A549 (cell line): ENCODE results near the gene B3GLCT. TPM values are rescaled to one million over a fixed set of nuclear protein-coding genes. Genes with fewer than 3 reads are reported as not detected.

Experiments used
- ATAC-seq, 2 experiments: fragments of 200-7000 bp in 1 of 2; fragments of >200 bp in 1 of 2; cut with Nextera tagmentation in 1 of 2; cut with Tn5 transposase in 1 of 2; 3 replicates each; pipeline versions ENCODE4 v1.8.0 to v1.9.1; 2018 to 2020; ENCODE audit warnings: mild to moderate bottlenecking in 1 of 2, moderate library complexity in 1 of 2
- CTCF ChIA-PET: fragments of 300-600 bp; sonication (Branson Sonifier 250); formaldehyde crosslinking; extraction: SDS; loops from one replicate; lab custom pipeline; 2021; ENCODE audit warnings: antibody characterized with exemption, inconsistent platforms; lab: Yijun Ruan, JAX
- POLR2A ChIA-PET: fragments of 350-600 bp; formaldehyde crosslinking; extraction: SDS; loops from one replicate; lab custom pipeline; 2021; ENCODE audit warnings: antibody characterized with exemption, inconsistent platforms; lab: Yijun Ruan, JAX
- DNase-seq, 2 experiments: peaks; one replicate each; pipeline versions ENCODE4 v3.0.0 to v3.0.0-alpha.2; 2011 to 2016; ENCODE audit warnings: low read depth in 1 of 2, low spot score in 1 of 2
- FAIRE-seq: peaks from 2 replicates; lab custom pipeline; 2011; peaks lifted over from hg19 to GRCh38; lab: Jason Lieb, UNC
- H3K27ac ChIP-seq, 2 experiments: fragments of >200 bp; sonication (Bioruptor Twin); formaldehyde crosslinking; 3 replicates each; pipeline ENCODE4 v1.5.1; 2016 to 2017
- H3K4me1 ChIP-seq: fragments of >200 bp; sonication (Bioruptor Twin); formaldehyde crosslinking; 3 replicates; pipeline ENCODE4 v1.6.1; 2016
- H3K4me2 ChIP-seq: fragments of >200 bp; sonication (Bioruptor Twin); formaldehyde crosslinking; 3 replicates; pipeline ENCODE4 v1.6.1; 2016
- H3K4me3 ChIP-seq: fragments of >200 bp; sonication (Bioruptor Twin); formaldehyde crosslinking; 3 replicates; pipeline ENCODE4 v1.5.1; 2016
- H3K9me3 ChIP-seq: fragments of >200 bp; sonication (Bioruptor Twin); formaldehyde crosslinking; 3 replicates; pipeline ENCODE4 v1.6.1; 2016
- BCL3 ChIP-seq: fragments of >200 bp; sonication (Bioruptor Twin); formaldehyde crosslinking; IDR thresholded peaks from 3 replicates; pipeline ENCODE4 v1.6.1; 2016
- CBX8 ChIP-seq: fragments of 200-600 bp; sonication (generic); IDR thresholded peaks from 2 replicates; pipeline ENCODE4 v1.6.1; 2016
- CEBPB ChIP-seq, 2 experiments: fragments of >200 bp in 1 of 2; sonication (Bioruptor Twin) in 1 of 2; formaldehyde crosslinking in 1 of 2; IDR thresholded peaks; 2 replicates each; pipeline ENCODE4 v1.6.1; 2012 to 2016
- CHD2 ChIP-seq: fragments of 150-350 bp; IDR thresholded peaks from 2 replicates; pipeline ENCODE4 v1.6.1; 2014; ENCODE audit warnings: low read length; ENCODE audit not compliant: partially characterized antibody
- FOSL2 ChIP-seq, 2 experiments: fragments of 450-650 bp in 1 of 2; fragments of >200 bp in 1 of 2; sonication (Bioruptor Twin) in 1 of 2; formaldehyde crosslinking; IDR thresholded peaks; 2 replicates each; pipeline versions ENCODE4 v1.5.0 to v1.6.1; 2016 to 2020; ENCODE audit warnings: mild to moderate bottlenecking in 1 of 2, moderate library complexity in 1 of 2
- GATA3 ChIP-seq: IDR thresholded peaks from 2 replicates; pipeline ENCODE4 v1.6.1; 2012; ENCODE audit warnings: borderline replicate concordance
- HDAC2 ChIP-seq: fragments of 200-600 bp; sonication (generic); IDR thresholded peaks from 2 replicates; pipeline ENCODE4 v1.6.1; 2016
- HEYL ChIP-seq: fragments of 250-450 bp; sonication (Bioruptor Pico); IDR thresholded peaks from 2 replicates; pipeline ENCODE4 v1.8.0; 2021; ENCODE audit warnings: mild to moderate bottlenecking, moderate library complexity
- HOXA7 ChIP-seq: fragments of 250-450 bp; sonication (Bioruptor Pico); IDR thresholded peaks from 2 replicates; pipeline ENCODE4 v1.5.0; 2020; ENCODE audit warnings: mild to moderate bottlenecking, moderate library complexity
- JUN ChIP-seq, 2 experiments: fragments of >200 bp; sonication (Bioruptor Twin); formaldehyde crosslinking; IDR thresholded peaks; 2 replicates in 1 of 2; 3 replicates in 1 of 2; pipeline ENCODE4 v1.6.1; 2016 to 2017
- NPAS2 ChIP-seq: fragments of 250-450 bp; sonication (Bioruptor Pico); IDR thresholded peaks from 2 replicates; pipeline ENCODE4 v1.8.0; 2022; ENCODE audit warnings: mild to moderate bottlenecking, moderate library complexity, borderline replicate concordance
- PHF8 ChIP-seq: fragments of 200-600 bp; sonication (generic); IDR thresholded peaks from 2 replicates; pipeline ENCODE4 v1.6.1; 2016; ENCODE audit warnings: low read depth, mild to moderate bottlenecking, antibody characterized with exemption, moderate library complexity, borderline replicate concordance
- RAD21 ChIP-seq, 2 experiments: fragments of >200 bp in 1 of 2; sonication (Bioruptor Twin) in 1 of 2; formaldehyde crosslinking in 1 of 2; IDR thresholded peaks in 1 of 2; conservative IDR thresholded peaks in 1 of 2; 2 replicates in 1 of 2; 3 replicates in 1 of 2; pipeline ENCODE4 v1.6.1; 2012 to 2018; ENCODE audit warnings: inconsistent platforms in 1 of 2
- RCOR1 ChIP-seq: fragments of 150-350 bp; IDR thresholded peaks from 2 replicates; pipeline ENCODE4 v1.6.1; 2014; ENCODE audit warnings: antibody characterized with exemption, low read length, low read depth
- TP53 ChIP-seq: fragments of 250-450 bp; sonication (Bioruptor Pico); IDR thresholded peaks from 2 replicates; pipeline ENCODE4 v1.5.0; 2021; ENCODE audit warnings: mild to moderate bottlenecking, moderate library complexity
- ZC3H11A ChIP-seq: fragments of 450-650 bp; IDR thresholded peaks from 2 replicates; pipeline ENCODE4 v1.6.1; 2014; ENCODE audit warnings: antibody characterized with exemption, mild to moderate bottlenecking
- WGBS: methylation state at CpG from one replicate; pipeline ENCODE4 v1.1.6; 2017; ENCODE audit errors: missing lambda C conversion rate; 5-methylcytosine and 5-hydroxymethylcytosine counted together
- polyA plus RNA-seq, 4 experiments: library from polyadenylated mRNA; depleted of rRNA in 3 of 4; stranded (reverse); fragments of >200 nt; fragmentation: RNase III in 1 of 4; extraction: RNeasy Plus Mini Kit Qiagen cat#74134 plus additional on column Dnase treatment in 1 of 4; gene quantifications; 2 replicates in 3 of 4; 3 replicates in 1 of 4; pipeline ENCODE4 v1.2.3, GENCODE V29; 2011 to 2017
- TF ChIP-seq, protein P1 (sequence below): fragments of 250-450 bp; sonication (Bioruptor Pico); IDR thresholded peaks from 2 replicates; pipeline ENCODE4 v1.5.0; 2020; ENCODE audit warnings: low read depth, mild to moderate bottlenecking, moderate library complexity
- TF ChIP-seq, protein P2 (sequence below): IDR thresholded peaks from 2 replicates; pipeline ENCODE4 v1.6.1; 2012
- TF ChIP-seq, protein P3 (sequence below): fragments of >200 bp; sonication (Bioruptor Twin); formaldehyde crosslinking; IDR thresholded peaks from 2 replicates; pipeline ENCODE4 v1.6.1; 2016
- TF ChIP-seq, protein P4 (sequence below): IDR thresholded peaks from 2 replicates; pipeline ENCODE4 v1.6.1; 2012; ENCODE audit warnings: low read depth, borderline replicate concordance
- TF ChIP-seq, protein P5 (sequence below): fragments of 150-350 bp; IDR thresholded peaks from 2 replicates; pipeline ENCODE4 v1.6.1; 2014; ENCODE audit warnings: low read depth, mild to moderate bottlenecking, low read length

B3GLCT gene
- polyA plus RNA-seq, 2 of the 4 experiments (the other 2 are of a cell fraction): 4.5 to 6.6 TPM

GRCh38 chr13:31179754-31180153 is 20.0 kb upstream of the B3GLCT start:
- no peak overlapping the region for H3K4me2 ChIP-seq
- TF ChIP-seq HDAC2 (no peak), CEBPB (IDR thresholded peaks at IDR 0.05) (no peak), RCOR1 (no peak), CHD2 (no peak), BCL3 (no peak), RAD21 (conservative IDR thresholded peaks at IDR 0.05 in 1 of 2, IDR thresholded peaks at IDR 0.05 in 1 of 2) (no peak), HEYL (no peak), CBX8 (no peak), HOXA7 (no peak), ZC3H11A (no peak)
- TF ChIP-seq, protein P1, sequence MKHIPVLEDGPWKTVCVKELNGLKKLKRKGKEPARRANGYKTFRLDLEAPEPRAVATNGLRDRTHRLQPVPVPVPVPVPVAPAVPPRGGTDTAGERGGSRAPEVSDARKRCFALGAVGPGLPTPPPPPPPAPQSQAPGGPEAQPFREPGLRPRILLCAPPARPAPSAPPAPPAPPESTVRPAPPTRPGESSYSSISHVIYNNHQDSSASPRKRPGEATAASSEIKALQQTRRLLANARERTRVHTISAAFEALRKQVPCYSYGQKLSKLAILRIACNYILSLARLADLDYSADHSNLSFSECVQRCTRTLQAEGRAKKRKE (CRISPR knock-in tag): no peak
- TF ChIP-seq, protein P2, sequence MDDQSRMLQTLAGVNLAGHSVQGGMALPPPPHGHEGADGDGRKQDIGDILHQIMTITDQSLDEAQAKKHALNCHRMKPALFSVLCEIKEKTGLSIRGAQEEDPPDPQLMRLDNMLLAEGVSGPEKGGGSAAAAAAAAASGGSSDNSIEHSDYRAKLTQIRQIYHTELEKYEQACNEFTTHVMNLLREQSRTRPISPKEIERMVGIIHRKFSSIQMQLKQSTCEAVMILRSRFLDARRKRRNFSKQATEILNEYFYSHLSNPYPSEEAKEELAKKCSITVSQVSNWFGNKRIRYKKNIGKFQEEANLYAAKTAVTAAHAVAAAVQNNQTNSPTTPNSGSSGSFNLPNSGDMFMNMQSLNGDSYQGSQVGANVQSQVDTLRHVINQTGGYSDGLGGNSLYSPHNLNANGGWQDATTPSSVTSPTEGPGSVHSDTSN: no peak
- ATAC-seq (no peak), FAIRE-seq (no peak), DNase-seq (no peak)
- no peaks in the 10 kb centered on the region for H3K4me1 ChIP-seq
- ChIA-PET CTCF (interaction anchor here (1.6 kb wide), 1 partner anchor 20 kb away, joined by 4 read pairs; the partner anchor contains the start of gene B3GLCT), POLR2A (no interaction called here)
- WGBS: 88% methylated on average over 5 of the region's 5 CpGs
- no peak overlapping the region for H3K4me3 ChIP-seq
- no peak overlapping the region for H3K27ac ChIP-seq
- no peaks in the 10 kb centered on the region for H3K9me3 ChIP-seq

DNA sequence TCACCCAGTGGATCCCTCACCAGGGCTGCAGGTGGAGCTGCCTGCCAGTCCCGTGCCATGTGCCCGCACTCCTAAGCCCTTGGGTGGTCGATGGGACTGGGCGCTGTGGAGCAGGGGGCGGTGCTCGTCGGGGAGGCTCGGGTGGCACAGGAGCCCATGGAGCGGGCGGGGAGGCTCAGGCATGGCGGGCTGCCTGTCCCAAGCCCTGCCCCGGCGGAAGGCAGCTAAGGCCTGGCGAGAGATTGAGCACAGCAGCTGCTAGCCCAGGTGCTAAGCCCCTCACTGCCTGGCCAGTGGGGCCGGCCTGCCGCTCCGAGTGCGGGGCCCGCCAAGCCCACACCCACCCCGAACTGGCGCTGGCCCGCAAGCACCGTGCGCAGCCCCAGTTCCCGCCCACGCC is 16.8 kb upstream of the B3GLCT start:
- Histone ChIP-seq H3K27ac (no peak overlapping the region), H3K4me3 (no peak overlapping the region), H3K4me1 (no peaks in the 10 kb centered on the region), H3K9me3 (no peaks in the 10 kb centered on the region), H3K4me2 (no peak overlapping the region)
- WGBS: no CpG with 5 or more reads among the region's 26 CpGs
- FAIRE-seq: no peak
- no peak for ATAC-seq
- ChIA-PET CTCF (interaction anchor here (0.8 to 2.2 kb wide), 3 partner anchors 9 to 241 kb away, joined by 3 to 6 read pairs (median 6); partner anchors contain the start of gene B3GLCT), POLR2A (no interaction called here)
- TF ChIP-seq NPAS2 (CRISPR knock-in tag): no peak
- DNase-seq: no peak

DNA sequence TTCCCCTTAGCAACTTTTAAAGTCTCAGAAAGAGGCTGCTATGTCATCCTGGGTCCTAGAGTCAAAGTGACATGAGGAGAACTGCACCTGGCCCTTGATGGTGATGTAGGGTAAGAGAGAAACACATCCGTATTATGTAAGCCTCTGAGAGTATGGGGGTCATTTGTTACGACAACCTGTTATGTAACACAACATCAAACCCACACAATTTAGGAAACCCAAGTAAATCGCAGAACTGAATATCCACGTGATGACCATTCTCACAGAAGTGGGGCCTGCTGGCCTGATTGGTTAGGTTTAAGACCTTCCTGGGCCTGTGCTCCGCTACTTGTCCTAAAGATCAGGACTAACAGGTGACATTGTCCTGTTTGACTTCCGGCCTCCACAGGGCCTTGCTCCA is 15.3 kb upstream of the B3GLCT start:
- POLR2A ChIA-PET: no interaction called here
- CTCF ChIA-PET: interaction anchor here (0.6 to 0.7 kb wide), 2 partner anchors 11 to 15 kb away, joined by 3 read pairs; partner anchors contain the start of gene B3GLCT
- TF ChIP-seq GATA3 (no peak), TP53 (CRISPR knock-in tag) (no peak), CEBPB (IDR thresholded peaks at IDR 0.05) (no peak), FOSL2 (IDR thresholded peaks at IDR 0.05) (no peak), FOSL2 (CRISPR knock-in tag; IDR thresholded peaks at IDR 0.05) (no peak), PHF8 (no peak), JUN (IDR thresholded peaks at IDR 0.05) (no peak), BCL3 (no peak)
- TF ChIP-seq, protein P1 (CRISPR knock-in tag): no peak
- TF ChIP-seq, protein P3, sequence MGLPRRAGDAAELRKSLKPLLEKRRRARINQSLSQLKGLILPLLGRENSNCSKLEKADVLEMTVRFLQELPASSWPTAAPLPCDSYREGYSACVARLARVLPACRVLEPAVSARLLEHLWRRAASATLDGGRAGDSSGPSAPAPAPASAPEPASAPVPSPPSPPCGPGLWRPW: no peak
- TF ChIP-seq, protein P4, sequence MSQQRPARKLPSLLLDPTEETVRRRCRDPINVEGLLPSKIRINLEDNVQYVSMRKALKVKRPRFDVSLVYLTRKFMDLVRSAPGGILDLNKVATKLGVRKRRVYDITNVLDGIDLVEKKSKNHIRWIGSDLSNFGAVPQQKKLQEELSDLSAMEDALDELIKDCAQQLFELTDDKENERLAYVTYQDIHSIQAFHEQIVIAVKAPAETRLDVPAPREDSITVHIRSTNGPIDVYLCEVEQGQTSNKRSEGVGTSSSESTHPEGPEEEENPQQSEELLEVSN: no peak
- TF ChIP-seq, protein P5, sequence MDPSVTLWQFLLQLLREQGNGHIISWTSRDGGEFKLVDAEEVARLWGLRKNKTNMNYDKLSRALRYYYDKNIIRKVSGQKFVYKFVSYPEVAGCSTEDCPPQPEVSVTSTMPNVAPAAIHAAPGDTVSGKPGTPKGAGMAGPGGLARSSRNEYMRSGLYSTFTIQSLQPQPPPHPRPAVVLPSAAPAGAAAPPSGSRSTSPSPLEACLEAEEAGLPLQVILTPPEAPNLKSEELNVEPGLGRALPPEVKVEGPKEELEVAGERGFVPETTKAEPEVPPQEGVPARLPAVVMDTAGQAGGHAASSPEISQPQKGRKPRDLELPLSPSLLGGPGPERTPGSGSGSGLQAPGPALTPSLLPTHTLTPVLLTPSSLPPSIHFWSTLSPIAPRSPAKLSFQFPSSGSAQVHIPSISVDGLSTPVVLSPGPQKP: no peak
- no peak overlapping the region for H3K4me2 ChIP-seq
- FAIRE-seq: no peak
- no peak for DNase-seq
- WGBS: 82% methylated on average over 6 of the region's 6 CpGs
- no peak overlapping the region for H3K4me3 ChIP-seq
- H3K9me3 ChIP-seq: no peaks in the 10 kb centered on the region
- no peaks in the 10 kb centered on the region for H3K4me1 ChIP-seq
- no peak for ATAC-seq
- no peak overlapping the region for H3K27ac ChIP-seq
